Spleen (tissue), 7 donors: Measurements from ENCODE around the gene CNTROB.

Experiments
- CTCF ChIP-seq, 11 experiments: fragments of 200-600 bp in 7 of 11; fragments of 450-650 bp in 4 of 11; sonication (generic) in 4 of 11; IDR thresholded peaks in 8 of 11; conservative IDR thresholded peaks in 3 of 11; 1 replicate in 7 of 11; 2 replicates in 4 of 11; pipeline versions ENCODE4 v1.4.0 to v1.8.0; 2016 to 2021; ENCODE audit warnings: antibody characterized with exemption in 11 of 11, inconsistent platforms in 4 of 11, mild to moderate bottlenecking in 1 of 11
- POLR2A ChIP-seq, 3 donors: fragments of 450-650 bp; IDR thresholded peaks; one replicate each; pipeline ENCODE4 v1.5.1; 2017; ENCODE audit warnings: antibody characterized with exemption in 3 of 3, mild to moderate bottlenecking in 1 of 3
- POLR2AphosphoS5 ChIP-seq, 3 donors: sonication (generic); formaldehyde crosslinking; IDR thresholded peaks; one replicate each; pipeline ENCODE4 v1.5.1; 2017; ENCODE audit warnings: antibody characterized with exemption in 3 of 3
- donor health status: DM: no; HTN: no; CAD: no; lungs with moderate emphysema.
- donor health status: DM: no; HTN: no; CAD: no.
- donor health status: DM: no; HTN: no; CAD: no.

DNA sequence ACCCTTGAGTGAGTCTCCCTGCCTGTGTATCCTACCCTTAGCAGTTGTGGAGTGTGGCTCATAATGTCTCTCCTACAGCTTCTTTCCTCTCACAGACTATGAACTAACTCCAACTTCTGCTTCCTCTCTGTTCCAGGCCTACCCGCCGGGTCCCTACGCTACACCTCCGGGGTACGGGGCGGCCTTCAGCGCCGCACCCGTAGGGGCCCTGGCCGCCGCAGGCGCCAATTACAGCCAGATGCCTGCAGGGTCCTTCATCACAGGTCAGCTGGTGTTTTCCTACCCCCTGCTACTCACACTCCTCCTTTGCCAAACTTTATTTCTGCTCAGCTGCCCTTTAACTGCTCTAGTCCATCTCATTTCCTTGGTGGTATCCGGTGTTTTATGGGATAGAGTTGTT, 21.3 kb upstream of the CNTROB start:
- TF ChIP-seq CTCF (IDR thresholded peaks at IDR 0.05 in 8 of 11, conservative IDR thresholded peaks at IDR 0.05 in 3 of 11): no peak
- no peak for TF ChIP-seq POLR2A (IDR thresholded peaks at IDR 0.05)
- no peak for TF ChIP-seq POLR2AphosphoS5 (IDR thresholded peaks at IDR 0.05)
